Measurements from ENCODE around the gene CSGALNACT2. TPM values are rescaled to one million over a fixed set of nuclear protein-coding genes. Genes with fewer than 3 reads are reported as not detected.

Gene CSGALNACT2
- total RNA-seq, 2 donors from 2014 or later: 3.5 to 8.2 TPM

- intact Hi-C loops (cut with DNase I): no loop called here
- no peak for DNase-seq
- no peaks in the 10 kb centered on the region for H3K4me1 ChIP-seq
Measured at GRCh38 chr10:43231523-43232078, 93.4 kb downstream of the CSGALNACT2 start.

DNA sequence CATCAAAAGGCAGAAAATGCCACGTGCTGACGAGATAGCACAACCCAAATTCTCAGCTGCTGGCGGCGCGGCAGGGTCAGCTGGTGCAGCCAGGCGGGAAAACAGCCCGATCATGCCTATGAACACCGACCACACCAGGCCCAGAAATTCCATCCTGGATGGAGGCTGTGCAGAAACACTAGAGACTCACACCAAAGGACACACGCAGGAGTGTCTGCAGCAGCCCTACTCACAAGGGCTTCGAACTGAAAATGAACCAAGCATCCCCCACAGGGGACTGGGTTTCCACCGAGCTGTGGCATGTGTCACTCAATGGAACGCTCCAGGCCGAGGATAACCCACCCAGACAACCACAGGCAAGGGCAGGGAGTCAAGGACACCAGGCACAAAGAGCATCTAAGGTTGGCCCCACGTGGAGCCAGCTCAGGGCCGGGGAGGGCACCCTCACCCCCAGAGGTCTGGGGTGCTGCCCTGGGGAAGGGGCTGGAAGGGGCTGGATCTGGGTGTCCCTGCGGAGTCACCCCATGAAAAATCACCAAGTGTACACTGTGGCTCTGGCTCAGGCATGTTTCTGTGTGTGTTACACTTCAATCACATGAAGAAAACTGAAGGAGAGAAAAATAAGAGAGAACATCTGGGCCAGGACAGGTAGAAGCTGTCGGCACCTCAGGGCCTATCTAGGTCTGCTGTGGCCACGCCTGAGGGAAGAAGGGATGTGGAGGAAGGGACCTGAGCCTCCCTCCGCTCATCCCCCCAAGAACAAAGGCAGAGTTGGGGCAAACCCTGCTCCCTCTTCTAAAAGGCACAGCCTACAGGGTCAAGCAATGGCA, 95.6 kb downstream of the CSGALNACT2 start:
- Histone ChIP-seq H3K36me3 (no peaks in the 10 kb centered on the region), H3K4me1 (no peaks in the 10 kb centered on the region), H3K27ac (no peak overlapping the region), H3K27me3 (peaks cover 17% of the 10 kb centered on the region), H3K9ac (ENCODE audit: low read depth in 2 of 2, low read length in 2 of 2) (no peak overlapping the region), H3K4me3 (no peak overlapping the region), H3K9me3 (no peaks in the 10 kb centered on the region)
- intact Hi-C loops (cut with DNase I): no loop called here
- DNase-seq: no peak
- TF ChIP-seq, protein P1, sequence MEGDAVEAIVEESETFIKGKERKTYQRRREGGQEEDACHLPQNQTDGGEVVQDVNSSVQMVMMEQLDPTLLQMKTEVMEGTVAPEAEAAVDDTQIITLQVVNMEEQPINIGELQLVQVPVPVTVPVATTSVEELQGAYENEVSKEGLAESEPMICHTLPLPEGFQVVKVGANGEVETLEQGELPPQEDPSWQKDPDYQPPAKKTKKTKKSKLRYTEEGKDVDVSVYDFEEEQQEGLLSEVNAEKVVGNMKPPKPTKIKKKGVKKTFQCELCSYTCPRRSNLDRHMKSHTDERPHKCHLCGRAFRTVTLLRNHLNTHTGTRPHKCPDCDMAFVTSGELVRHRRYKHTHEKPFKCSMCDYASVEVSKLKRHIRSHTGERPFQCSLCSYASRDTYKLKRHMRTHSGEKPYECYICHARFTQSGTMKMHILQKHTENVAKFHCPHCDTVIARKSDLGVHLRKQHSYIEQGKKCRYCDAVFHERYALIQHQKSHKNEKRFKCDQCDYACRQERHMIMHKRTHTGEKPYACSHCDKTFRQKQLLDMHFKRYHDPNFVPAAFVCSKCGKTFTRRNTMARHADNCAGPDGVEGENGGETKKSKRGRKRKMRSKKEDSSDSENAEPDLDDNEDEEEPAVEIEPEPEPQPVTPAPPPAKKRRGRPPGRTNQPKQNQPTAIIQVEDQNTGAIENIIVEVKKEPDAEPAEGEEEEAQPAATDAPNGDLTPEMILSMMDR (IDR thresholded peaks at IDR 0.05): no peak

More at GRCh38 chr10:43231523-43232078, 93.4 kb downstream of the CSGALNACT2 start:
- TF ChIP-seq, protein P1 (IDR thresholded peaks at IDR 0.05): no peak
- no peak overlapping the region for H3K4me3 ChIP-seq
- no peak overlapping the region for H3K9ac ChIP-seq (ENCODE audit: low read depth in 2 of 2, low read length in 2 of 2)
- H3K27ac ChIP-seq: no peak overlapping the region
- H3K9me3 ChIP-seq: no peaks in the 10 kb centered on the region
- H3K27me3 ChIP-seq: peaks cover 20% of the 10 kb centered on the region
- no peaks in the 10 kb centered on the region for H3K36me3 ChIP-seq

GRCh38 chr10:43234471-43235041, 96.3 kb downstream of the CSGALNACT2 start:
- peaks cover 9% of the 10 kb centered on the region for H3K27me3 ChIP-seq
- DNase-seq: no peak

More at GRCh38 chr10:43234471-43235041, 96.3 kb downstream of the CSGALNACT2 start:
- intact Hi-C loops (cut with DNase I): no loop called here
- Histone ChIP-seq H3K9me3 (no peaks in the 10 kb centered on the region), H3K4me3 (no peak overlapping the region), H3K9ac (ENCODE audit: low read depth in 2 of 2, low read length in 2 of 2) (no peak overlapping the region), H3K4me1 (no peaks in the 10 kb centered on the region), H3K36me3 (no peaks in the 10 kb centered on the region), H3K27ac (no peak overlapping the region)
- TF ChIP-seq, protein P1 (IDR thresholded peaks at IDR 0.05): no peak

Other genes starting within 250 kb of the CSGALNACT2 start
- gene RET, start 61.4 kb upstream of the CSGALNACT2 start, total RNA-seq: 1 to 10 TPM; 1.9 to 3.3 TPM
- gene RASGEF1A, start 128.6 kb downstream of the CSGALNACT2 start, total RNA-seq: 1 to 10 TPM; 1.0 to 1.9 TPM
- under 1 TPM in 1 of 2 donors, not detected in 1; 0.98 TPM for gene FXYD4, start 233.2 kb downstream of the CSGALNACT2 start, total RNA-seq

Measured in colonic mucosa (tissue), 4 donors.